Small intestine (tissue), 7 donors: Measurements from ENCODE around the gene GYS2. TPM values are rescaled to one million over a fixed set of nuclear protein-coding genes. Genes with fewer than 3 reads are reported as not detected.

Source experiments
- DNase-seq, 2 donors: peaks; one replicate each; pipeline versions ENCODE4 v3.0.0 to v3.0.0-alpha.2; 2013
- FAIRE-seq: peaks from 2 replicates; lab custom pipeline; 2012; peaks lifted over from hg19 to GRCh38; lab: Jason Lieb, UNC
- H3K27ac ChIP-seq, 3 donors: one replicate each; pipeline ENCODE4 v1.5.1; 2013; ENCODE audit warnings: low read length in 2 of 3, mild to moderate bottlenecking in 2 of 3, control low read depth in 1 of 3, inconsistent platforms in 1 of 3, low read depth in 1 of 3, moderate library complexity in 1 of 3
- H3K27me3 ChIP-seq, 3 donors: one replicate each; pipeline ENCODE4 v1.6.1; 2013; ENCODE audit warnings: low read length in 3 of 3, inconsistent platforms in 1 of 3; ENCODE audit not compliant: control insufficient read depth in 3 of 3, insufficient read depth in 3 of 3
- H3K36me3 ChIP-seq, 3 donors: one replicate each; pipeline ENCODE4 v1.6.1; 2013; ENCODE audit warnings: low read length in 3 of 3, inconsistent platforms in 1 of 3, low read depth in 1 of 3, mild to moderate bottlenecking in 1 of 3, moderate library complexity in 1 of 3; ENCODE audit not compliant: control insufficient read depth in 3 of 3, insufficient read depth in 2 of 3
- H3K4me1 ChIP-seq, 3 donors: one replicate each; pipeline ENCODE4 v1.6.1; 2013; ENCODE audit warnings: low read length in 2 of 3, inconsistent platforms in 1 of 3, low read depth in 1 of 3, mild to moderate bottlenecking in 1 of 3, moderate library complexity in 1 of 3; ENCODE audit not compliant: control insufficient read depth in 3 of 3, insufficient read depth in 2 of 3
- H3K4me3 ChIP-seq, 3 donors: one replicate each; pipeline ENCODE4 v1.5.1; 2013; ENCODE audit warnings: low read length in 3 of 3, control low read depth in 1 of 3, inconsistent platforms in 1 of 3, low read depth in 1 of 3, mild to moderate bottlenecking in 1 of 3, moderate library complexity in 1 of 3
- H3K9me3 ChIP-seq, 2 donors: one replicate each; pipeline ENCODE4 v1.6.1; 2013; ENCODE audit warnings: low read depth in 1 of 2, low read length in 1 of 2; ENCODE audit not compliant: control insufficient read depth in 2 of 2, insufficient read depth in 1 of 2
- WGBS, 3 donors: extraction: QIAGEN DNeasy Blood & Tissue Kit; methylation state at CpG; one replicate each; pipeline ENCODE4 v1.1.7; 2013; 5-methylcytosine and 5-hydroxymethylcytosine counted together
- polyA plus RNA-seq, 4 donors: library from polyadenylated mRNA; stranded (reverse) in 3 of 4; unstranded in 1 of 4; fragments of 200-250 nt in 3 of 4; fragments of 120-200 nt in 1 of 4; gene quantifications; one replicate each; pipeline versions ENCODE4 v1.2.1 to v1.2.3, GENCODE V29; 2013
- donor health status: healthy with polysubstance abuse.
- donor health status: control.
- donor health status: control.
- donor health status: Bipolar disorder and iron deficiency.
- donor health status: healthy.

The GYS2 gene
- polyA plus RNA-seq, 4 donors, result 0.01 to 0.03 TPM; not detected in 2

- H3K4me3 ChIP-seq, result no peak overlapping the region
- H3K27ac ChIP-seq, result no peak overlapping the region
- WGBS, 3 donors, result 49 to 76% (median 65%) methylated on average over 4 of the region's 4 CpGs
- H3K36me3 ChIP-seq, result no peaks in the 10 kb centered on the region
- no peaks in the 10 kb centered on the region for H3K9me3 ChIP-seq
- DNase-seq (no peak), FAIRE-seq (no peak)
- no peaks in the 10 kb centered on the region for H3K27me3 ChIP-seq
- no peaks in the 10 kb centered on the region for H3K4me1 ChIP-seq
These were observed 30.8 kb downstream of the GYS2 start for GRCh38 chr12:21573733-21574358.

- DNase-seq (no peak), FAIRE-seq (no peak)
- no peaks in the 10 kb centered on the region for H3K27me3 ChIP-seq
- peaks cover 0 to 3% (median 0%) of the 10 kb centered on the region in 3 donors for H3K4me1 ChIP-seq
- no peak overlapping the region for H3K4me3 ChIP-seq
- no peaks in the 10 kb centered on the region for H3K36me3 ChIP-seq
- H3K27ac ChIP-seq, result no peak overlapping the region
- H3K9me3 ChIP-seq, result no peaks in the 10 kb centered on the region
- 81 to 82% (median 81%) methylated on average over 5 of the region's 5 CpGs for WGBS, 3 donors
These were observed 33.6 kb downstream of the GYS2 start for GRCh38 chr12:21571046-21571445.

DNA sequence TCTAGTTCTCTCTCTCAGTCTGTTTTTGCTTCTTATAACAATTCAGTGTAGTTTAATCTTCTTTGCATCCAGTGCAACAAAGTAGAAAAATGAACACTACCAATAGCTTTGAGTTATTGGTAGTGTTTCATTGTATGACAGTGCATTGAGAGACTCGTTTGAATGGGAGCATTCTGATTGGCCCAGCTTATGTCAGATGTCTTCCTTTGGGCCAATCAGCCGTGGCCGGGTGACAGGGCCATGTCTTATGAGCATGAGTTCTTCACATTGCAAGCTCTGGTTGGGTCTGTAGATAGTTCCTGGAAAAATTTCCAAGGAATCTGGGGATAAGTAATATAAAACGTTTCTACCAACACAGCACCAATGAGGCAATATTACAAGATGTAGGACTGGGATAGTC is 36.5 kb downstream of the GYS2 start:
- Histone ChIP-seq H3K27me3 (no peaks in the 10 kb centered on the region), H3K4me1 (peaks cover 0 to 3% (median 0%) of the 10 kb centered on the region in 3 donors), H3K36me3 (no peaks in the 10 kb centered on the region), H3K27ac (no peak overlapping the region), H3K9me3 (no peaks in the 10 kb centered on the region), H3K4me3 (no peak overlapping the region)
- FAIRE-seq, result no peak
- WGBS, 3 donors, result 77 to 86% (median 83%) methylated on average over 4 of the region's 4 CpGs
- no peak for DNase-seq

DNA sequence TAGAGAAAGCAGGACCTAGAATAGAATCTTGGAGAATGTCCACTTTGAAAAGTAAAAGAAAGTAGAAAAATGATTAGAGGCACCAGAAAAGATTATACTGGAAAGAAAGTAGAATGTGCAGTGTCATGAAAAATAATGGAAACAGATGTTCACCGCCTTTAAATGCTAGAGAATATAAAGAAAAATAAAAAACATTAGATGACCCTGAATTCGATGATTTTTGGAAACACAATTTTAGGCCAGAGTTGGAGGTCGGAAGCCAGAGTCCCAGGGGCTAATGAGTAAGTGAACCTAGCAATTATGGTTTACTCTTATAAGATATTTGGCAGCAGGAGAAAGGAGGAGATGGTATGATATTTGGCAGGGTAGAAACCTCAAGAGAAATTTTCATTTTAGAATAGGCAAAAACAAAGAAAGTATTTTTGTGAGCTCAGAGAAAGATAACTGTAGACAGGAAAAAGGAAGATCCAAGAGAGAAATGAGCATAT is 37.7 kb downstream of the GYS2 start:
- Histone ChIP-seq H3K9me3 (no peaks in the 10 kb centered on the region), H3K27me3 (no peaks in the 10 kb centered on the region), H3K27ac (peak overlapping the region in 1 of 3 donors; percentile 25), H3K4me3 (no peak overlapping the region), H3K4me1 (peaks cover 0 to 3% (median 0%) of the 10 kb centered on the region in 3 donors), H3K36me3 (no peaks in the 10 kb centered on the region)
- FAIRE-seq, result no peak
- WGBS, 3 donors, result 89 to 91% (median 91%) methylated on average over 3 of the region's 3 CpGs
- DNase-seq, result no peak

DNA sequence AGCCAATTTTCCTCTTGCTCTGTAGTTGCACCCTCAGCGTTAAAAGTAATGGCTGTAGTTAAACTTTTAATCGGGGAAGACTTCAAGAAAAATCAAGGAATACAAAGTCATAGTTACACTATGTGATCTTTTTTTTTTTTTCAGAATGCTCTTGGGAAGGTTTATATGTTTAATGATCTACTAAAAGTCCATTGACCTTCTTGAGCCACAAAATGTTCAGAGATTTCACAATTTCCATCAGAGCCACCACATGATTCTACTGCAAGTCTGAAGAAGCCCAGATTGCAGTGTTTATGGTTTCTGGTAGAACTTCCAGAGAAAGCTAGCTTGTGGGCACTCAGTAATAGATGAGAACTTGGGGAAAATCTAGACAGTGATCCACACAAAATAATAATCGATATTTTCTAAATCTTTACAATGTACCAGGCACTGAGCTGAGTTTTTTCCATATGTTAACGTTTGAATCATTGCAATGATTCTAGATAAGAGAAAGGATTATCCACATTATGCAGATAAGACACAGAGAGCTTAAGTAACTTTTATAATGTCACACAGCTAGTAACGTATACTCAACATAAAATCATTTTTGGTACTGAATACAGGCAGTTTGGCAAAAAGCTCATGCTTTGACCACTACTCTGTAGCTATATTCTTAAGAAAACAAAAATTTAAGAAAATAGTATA is 38.3 kb downstream of the GYS2 start:
- peak in 1 of 2 donors; percentile 68 for DNase-seq
- Histone ChIP-seq H3K27me3 (no peaks in the 10 kb centered on the region), H3K36me3 (no peaks in the 10 kb centered on the region), H3K9me3 (no peaks in the 10 kb centered on the region), H3K4me3 (no peak overlapping the region), H3K27ac (peak overlapping the region in 1 of 3 donors; percentile 25), H3K4me1 (peaks cover 0 to 3% (median 0%) of the 10 kb centered on the region in 3 donors)
- 66 to 79% (median 71%) methylated on average over 5 of the region's 5 CpGs for WGBS, 3 donors
- no peak for FAIRE-seq

GRCh38 chr12:21562859-21563258 is 41.8 kb downstream of the GYS2 start:
- H3K9me3 ChIP-seq, result no peaks in the 10 kb centered on the region
- peaks cover 0 to 3% (median 0%) of the 10 kb centered on the region in 3 donors for H3K4me1 ChIP-seq
- H3K4me3 ChIP-seq, result no peak overlapping the region
- no peaks in the 10 kb centered on the region for H3K27me3 ChIP-seq
- DNase-seq (no peak), FAIRE-seq (peak; percentile 26)
- 46 to 59% (median 53%) methylated on average over 2 of the region's 2 CpGs for WGBS, 3 donors
- H3K36me3 ChIP-seq, result no peaks in the 10 kb centered on the region
- H3K27ac ChIP-seq, result no peak overlapping the region

DNA sequence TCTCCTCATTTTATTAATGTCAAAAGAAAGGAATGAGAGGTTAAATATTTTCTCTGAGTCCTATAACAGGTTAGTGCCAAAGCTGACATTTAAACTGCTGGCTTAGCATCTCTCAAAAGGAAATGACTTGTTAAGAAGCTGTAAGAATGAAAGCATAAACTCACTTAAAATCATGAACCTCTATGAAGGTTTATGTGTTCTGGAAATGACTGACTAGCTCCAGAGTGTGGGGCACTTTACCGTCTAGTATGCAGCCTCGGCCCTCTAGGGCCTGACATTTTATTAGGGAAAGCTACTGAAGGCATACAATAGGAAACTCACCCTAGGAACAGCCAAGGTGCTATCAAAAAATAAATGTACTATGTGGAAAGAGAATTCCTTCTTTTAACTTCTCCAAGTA is 43.5 kb downstream of the GYS2 start:
- H3K4me1 ChIP-seq, result no peaks in the 10 kb centered on the region
- WGBS, 3 donors, result 24 to 45% (median 30%) methylated on average over 2 of the region's 2 CpGs
- FAIRE-seq (no peak), DNase-seq (peak in 1 of 2 donors; percentile 5)
- no peaks in the 10 kb centered on the region for H3K36me3 ChIP-seq
- H3K9me3 ChIP-seq, result no peaks in the 10 kb centered on the region
- no peak overlapping the region for H3K4me3 ChIP-seq
- no peak overlapping the region for H3K27ac ChIP-seq
- H3K27me3 ChIP-seq, result no peaks in the 10 kb centered on the region

DNA sequence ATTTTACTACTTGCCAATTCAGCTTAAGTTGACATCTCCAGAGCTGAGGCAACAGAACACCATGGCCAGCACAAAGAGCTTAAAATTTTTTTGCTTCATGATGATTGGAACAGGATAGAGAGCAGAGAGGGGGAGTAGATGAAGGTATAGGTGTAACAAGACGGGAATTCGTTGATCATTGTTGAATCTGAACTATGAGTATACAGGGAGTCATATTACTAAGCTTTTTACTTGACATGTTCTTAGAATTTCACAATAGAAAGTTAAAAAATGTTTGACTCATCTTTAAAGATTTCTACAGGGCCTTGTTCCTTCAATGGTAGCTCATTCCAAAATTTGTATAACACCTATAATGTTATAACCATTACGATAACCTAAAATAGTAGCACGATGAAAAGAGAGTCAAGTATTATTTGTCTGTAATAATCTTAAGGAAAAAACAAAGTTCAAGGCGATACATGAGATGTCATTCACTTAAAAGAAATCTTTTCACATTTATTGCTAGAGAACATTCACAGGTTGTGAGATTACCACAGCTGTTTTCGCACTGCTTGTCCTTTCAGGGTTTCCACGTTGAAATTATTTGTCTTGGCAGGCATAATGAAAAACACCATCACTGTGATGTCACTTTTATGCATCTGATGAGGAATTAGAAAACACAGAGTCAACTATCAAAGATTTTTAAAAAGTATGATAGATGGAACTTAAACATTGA is 44.6 kb downstream of the GYS2 start:
- no peak for FAIRE-seq
- no peak for DNase-seq
- H3K4me1 ChIP-seq, result no peaks in the 10 kb centered on the region
- 60 to 77% (median 70%) methylated on average over 7 of the region's 7 CpGs for WGBS, 3 donors
- no peaks in the 10 kb centered on the region for H3K9me3 ChIP-seq
- H3K27me3 ChIP-seq, result no peaks in the 10 kb centered on the region
- no peak overlapping the region for H3K4me3 ChIP-seq
- H3K27ac ChIP-seq, result no peak overlapping the region
- no peaks in the 10 kb centered on the region for H3K36me3 ChIP-seq
